ENCODE data around the gene DNASE1. TPM values are rescaled to one million over a fixed set of nuclear protein-coding genes. Genes with fewer than 3 reads are reported as not detected.

Gene DNASE1
- total RNA-seq, 1 donor from 2014 or later = 6.8 TPM

DNA sequence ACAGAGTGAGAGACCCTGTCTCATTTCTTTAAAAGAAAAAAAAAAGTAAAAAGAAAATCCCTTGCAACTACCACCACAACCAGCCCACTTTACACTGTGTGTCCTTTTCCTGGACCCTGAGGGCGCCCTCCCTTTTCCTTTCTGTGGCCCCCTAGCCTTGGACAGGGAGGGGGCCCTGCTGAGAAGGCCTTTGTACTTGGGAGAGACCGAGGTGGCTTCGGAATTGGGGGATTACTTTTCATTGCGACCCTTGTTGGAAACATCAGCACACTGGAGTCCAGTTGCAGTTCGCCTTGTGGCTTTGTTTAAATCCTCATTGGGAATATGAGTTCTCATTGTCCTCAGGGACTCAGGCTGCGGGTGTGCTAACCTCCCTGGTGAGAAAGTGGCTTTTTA, 9.4 kb upstream of the DNASE1 start:
- peaks cover 3% of the 10 kb centered on the region for H3K36me3 ChIP-seq (ENCODE audit: control insufficient read depth, insufficient read depth, low read length)
- no peak for DNase-seq (ENCODE audit: low read depth)
- no peak overlapping the region for H3K4me3 ChIP-seq (ENCODE audit: low read depth, low read length)
- TF ChIP-seq, protein P1, sequence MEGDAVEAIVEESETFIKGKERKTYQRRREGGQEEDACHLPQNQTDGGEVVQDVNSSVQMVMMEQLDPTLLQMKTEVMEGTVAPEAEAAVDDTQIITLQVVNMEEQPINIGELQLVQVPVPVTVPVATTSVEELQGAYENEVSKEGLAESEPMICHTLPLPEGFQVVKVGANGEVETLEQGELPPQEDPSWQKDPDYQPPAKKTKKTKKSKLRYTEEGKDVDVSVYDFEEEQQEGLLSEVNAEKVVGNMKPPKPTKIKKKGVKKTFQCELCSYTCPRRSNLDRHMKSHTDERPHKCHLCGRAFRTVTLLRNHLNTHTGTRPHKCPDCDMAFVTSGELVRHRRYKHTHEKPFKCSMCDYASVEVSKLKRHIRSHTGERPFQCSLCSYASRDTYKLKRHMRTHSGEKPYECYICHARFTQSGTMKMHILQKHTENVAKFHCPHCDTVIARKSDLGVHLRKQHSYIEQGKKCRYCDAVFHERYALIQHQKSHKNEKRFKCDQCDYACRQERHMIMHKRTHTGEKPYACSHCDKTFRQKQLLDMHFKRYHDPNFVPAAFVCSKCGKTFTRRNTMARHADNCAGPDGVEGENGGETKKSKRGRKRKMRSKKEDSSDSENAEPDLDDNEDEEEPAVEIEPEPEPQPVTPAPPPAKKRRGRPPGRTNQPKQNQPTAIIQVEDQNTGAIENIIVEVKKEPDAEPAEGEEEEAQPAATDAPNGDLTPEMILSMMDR (IDR thresholded peaks at IDR 0.05; ENCODE audit: insufficient read depth, low read length, severe bottlenecking) = no peak
- FAIRE-seq = no peak
- H3K27me3 ChIP-seq (ENCODE audit: control insufficient read depth, insufficient read depth, low read length) = no peaks in the 10 kb centered on the region

- DNase-seq (ENCODE audit: low read depth) (no peak), FAIRE-seq (no peak)
- TF ChIP-seq, protein P1 (IDR thresholded peaks at IDR 0.05; ENCODE audit: insufficient read depth, low read length, severe bottlenecking) = no peak
- Histone ChIP-seq H3K36me3 (ENCODE audit: control insufficient read depth, insufficient read depth, low read length) (peaks cover 3% of the 10 kb centered on the region), H3K4me3 (ENCODE audit: low read depth, low read length) (no peak overlapping the region), H3K27me3 (ENCODE audit: control insufficient read depth, insufficient read depth, low read length) (no peaks in the 10 kb centered on the region)
These were observed 8.8 kb upstream of the DNASE1 start for GRCh38 chr16:3645504-3646347.

DNA sequence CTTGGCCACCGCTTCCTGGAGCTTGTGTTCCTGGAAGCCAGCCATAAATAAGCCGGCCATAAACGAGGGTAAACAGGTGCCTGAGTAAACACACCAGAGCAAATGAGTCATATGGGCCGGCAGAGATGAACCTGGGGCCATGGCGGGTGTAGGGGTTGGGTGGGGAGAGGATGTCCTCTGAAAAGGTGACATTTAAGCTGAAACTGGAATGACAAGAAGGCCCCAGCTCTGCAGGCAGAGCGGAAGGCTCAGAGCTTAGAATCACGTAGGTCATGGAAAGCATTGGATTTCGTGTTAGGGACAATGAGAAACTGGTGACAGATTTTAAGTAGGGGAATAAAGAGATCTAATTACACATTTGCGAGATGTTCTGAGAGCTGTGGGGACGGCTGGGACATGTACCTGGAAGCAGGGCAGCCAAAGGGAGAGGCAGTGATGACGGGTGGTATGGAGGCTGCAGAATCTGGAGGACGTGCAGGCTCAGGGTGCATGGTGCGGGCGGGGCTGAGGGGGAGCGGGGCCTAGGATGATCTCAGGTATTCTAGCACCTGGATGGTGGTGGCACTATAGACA, 8.1 kb upstream of the DNASE1 start:
- Histone ChIP-seq H3K4me3 (ENCODE audit: low read depth, low read length) (no peak overlapping the region), H3K36me3 (ENCODE audit: control insufficient read depth, insufficient read depth, low read length) (no peaks in the 10 kb centered on the region), H3K27me3 (ENCODE audit: control insufficient read depth, insufficient read depth, low read length) (no peaks in the 10 kb centered on the region)
- TF ChIP-seq, protein P1 (IDR thresholded peaks at IDR 0.05; ENCODE audit: insufficient read depth, low read length, severe bottlenecking) = no peak
- DNase-seq (ENCODE audit: low read depth) (peak; percentile 57), FAIRE-seq (no peak)

GRCh38 chr16:3650631-3651265, 3.7 kb upstream of the DNASE1 start:
- DNase-seq (ENCODE audit: low read depth) (no peak), FAIRE-seq (peak; percentile 18)
- TF ChIP-seq, protein P1 (IDR thresholded peaks at IDR 0.05; ENCODE audit: insufficient read depth, low read length, severe bottlenecking) = no peak
- Histone ChIP-seq H3K36me3 (ENCODE audit: control insufficient read depth, insufficient read depth, low read length) (peaks cover 4% of the 10 kb centered on the region), H3K4me3 (ENCODE audit: low read depth, low read length) (no peak overlapping the region), H3K27me3 (ENCODE audit: control insufficient read depth, insufficient read depth, low read length) (no peaks in the 10 kb centered on the region)

DNA sequence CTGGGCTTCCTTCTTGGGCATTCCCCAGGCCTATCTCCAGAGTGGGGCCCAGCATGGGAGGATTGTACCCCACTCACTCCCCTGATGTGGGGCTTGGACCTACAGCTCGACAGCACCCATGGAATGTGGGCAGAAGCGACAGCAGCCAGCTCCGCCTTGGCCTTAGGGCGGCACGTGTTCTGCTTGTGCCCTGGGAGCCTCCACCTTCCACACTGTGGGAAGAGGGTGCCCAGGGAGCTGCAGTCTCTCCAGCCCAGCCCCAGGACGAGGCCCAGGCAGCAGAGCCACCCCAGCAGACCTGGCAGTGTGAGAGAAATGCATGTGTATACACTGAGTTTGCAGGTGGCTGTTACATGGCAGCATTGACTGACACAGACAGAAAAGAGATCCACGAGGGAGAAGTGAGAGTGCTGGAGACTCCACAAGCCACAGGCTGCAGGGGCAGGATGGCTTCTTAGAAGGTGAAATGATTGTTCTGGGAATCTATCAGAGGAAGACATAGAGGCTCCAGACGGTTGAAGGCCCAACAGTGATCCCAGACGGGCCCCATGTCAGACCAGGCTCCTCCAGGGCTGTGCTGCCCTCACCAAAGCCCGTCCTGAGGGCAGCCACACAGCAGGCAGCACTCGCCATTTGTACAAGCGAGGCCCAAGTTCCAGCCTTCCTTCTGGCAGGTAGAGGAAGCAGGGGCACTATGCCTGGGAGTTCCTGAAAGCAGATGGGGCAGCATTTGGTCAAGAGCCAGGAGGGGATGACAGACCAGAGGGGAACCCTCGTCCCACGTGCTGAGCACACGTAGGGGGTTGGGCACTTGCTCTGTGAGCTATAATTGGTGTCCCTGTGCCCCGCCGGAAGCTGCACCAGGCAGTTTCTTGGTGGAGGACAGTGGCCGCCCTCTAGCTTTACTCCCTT, 2.8 kb upstream of the DNASE1 start:
- no peak for DNase-seq (ENCODE audit: low read depth)
- peaks cover 4% of the 10 kb centered on the region for H3K36me3 ChIP-seq (ENCODE audit: control insufficient read depth, insufficient read depth, low read length)
- no peak for FAIRE-seq
- no peak overlapping the region for H3K4me3 ChIP-seq (ENCODE audit: low read depth, low read length)
- no peaks in the 10 kb centered on the region for H3K27me3 ChIP-seq (ENCODE audit: control insufficient read depth, insufficient read depth, low read length)
- TF ChIP-seq, protein P1 (IDR thresholded peaks at IDR 0.05; ENCODE audit: insufficient read depth, low read length, severe bottlenecking) = no peak
